ENCODE data around the gene DDX6. TPM values are rescaled to one million over a fixed set of nuclear protein-coding genes. Genes with fewer than 3 reads are reported as not detected.
A peak's percentile ranks its signal among the peaks of the same experiment; 100 is the strongest.

DDX6 gene
- total RNA-seq, 3 donors from 2014 or later (not counting 1 experiment from before 2014, with no cell fraction given) = 350 to 369 (median 364) TPM

DNA sequence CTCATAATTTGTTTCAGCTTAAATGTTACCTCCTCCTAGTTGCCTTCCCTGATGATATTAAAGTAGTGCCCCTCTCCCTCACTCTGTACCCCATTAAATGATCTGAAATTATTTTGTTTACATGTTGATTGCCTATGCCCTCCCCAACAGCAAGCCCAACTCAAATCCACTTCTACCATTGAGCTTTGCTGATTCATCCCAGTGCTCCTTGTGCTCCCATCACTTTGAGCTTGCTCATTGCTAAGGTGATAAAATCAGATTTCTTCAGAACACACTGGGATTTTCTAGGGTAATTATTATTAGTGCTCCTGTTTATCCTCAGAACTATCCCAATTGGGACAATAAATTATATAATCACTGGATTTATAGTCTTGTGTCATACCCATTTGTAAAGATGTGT lies 8.4 kb upstream of the DDX6 start:
- no peaks in the 10 kb centered on the region for H3K36me3 Mint-ChIP-seq
- intact Hi-C loops (cut with micrococcal nuclease) = no loop called here
- peaks cover 0 to 5% of the 10 kb centered on the region in 2 donors for H3K27me3 Mint-ChIP-seq (ENCODE audit: low read depth in 2 of 2)
- Histone ChIP-seq H3K27me3 (ENCODE audit: control insufficient read depth, insufficient read depth, low read length) (no peaks in the 10 kb centered on the region), H3K27ac (ENCODE audit: low read length) (no peak overlapping the region), H3K9me3 (ENCODE audit: control insufficient read depth, insufficient read depth, low read length) (no peaks in the 10 kb centered on the region), H3K36me3 (ENCODE audit: control insufficient read depth, insufficient read depth, low read length) (no peaks in the 10 kb centered on the region), H3K4me3 (ENCODE audit: low read length) (no peak overlapping the region), H3K4me1 (ENCODE audit: control insufficient read depth, insufficient read depth, low read length) (no peaks in the 10 kb centered on the region)
- DNase-seq (no peak), ATAC-seq (no peak)
- TF ChIP-seq, protein P1, sequence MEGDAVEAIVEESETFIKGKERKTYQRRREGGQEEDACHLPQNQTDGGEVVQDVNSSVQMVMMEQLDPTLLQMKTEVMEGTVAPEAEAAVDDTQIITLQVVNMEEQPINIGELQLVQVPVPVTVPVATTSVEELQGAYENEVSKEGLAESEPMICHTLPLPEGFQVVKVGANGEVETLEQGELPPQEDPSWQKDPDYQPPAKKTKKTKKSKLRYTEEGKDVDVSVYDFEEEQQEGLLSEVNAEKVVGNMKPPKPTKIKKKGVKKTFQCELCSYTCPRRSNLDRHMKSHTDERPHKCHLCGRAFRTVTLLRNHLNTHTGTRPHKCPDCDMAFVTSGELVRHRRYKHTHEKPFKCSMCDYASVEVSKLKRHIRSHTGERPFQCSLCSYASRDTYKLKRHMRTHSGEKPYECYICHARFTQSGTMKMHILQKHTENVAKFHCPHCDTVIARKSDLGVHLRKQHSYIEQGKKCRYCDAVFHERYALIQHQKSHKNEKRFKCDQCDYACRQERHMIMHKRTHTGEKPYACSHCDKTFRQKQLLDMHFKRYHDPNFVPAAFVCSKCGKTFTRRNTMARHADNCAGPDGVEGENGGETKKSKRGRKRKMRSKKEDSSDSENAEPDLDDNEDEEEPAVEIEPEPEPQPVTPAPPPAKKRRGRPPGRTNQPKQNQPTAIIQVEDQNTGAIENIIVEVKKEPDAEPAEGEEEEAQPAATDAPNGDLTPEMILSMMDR (IDR thresholded peaks at IDR 0.05) = no peak
- no peaks in the 10 kb centered on the region for H3K4me1 Mint-ChIP-seq
- H3K9me3 Mint-ChIP-seq = no peaks in the 10 kb centered on the region
- no peak overlapping the region for H3K4me3 Mint-ChIP-seq
- H3K27ac Mint-ChIP-seq = no peak overlapping the region

DNA sequence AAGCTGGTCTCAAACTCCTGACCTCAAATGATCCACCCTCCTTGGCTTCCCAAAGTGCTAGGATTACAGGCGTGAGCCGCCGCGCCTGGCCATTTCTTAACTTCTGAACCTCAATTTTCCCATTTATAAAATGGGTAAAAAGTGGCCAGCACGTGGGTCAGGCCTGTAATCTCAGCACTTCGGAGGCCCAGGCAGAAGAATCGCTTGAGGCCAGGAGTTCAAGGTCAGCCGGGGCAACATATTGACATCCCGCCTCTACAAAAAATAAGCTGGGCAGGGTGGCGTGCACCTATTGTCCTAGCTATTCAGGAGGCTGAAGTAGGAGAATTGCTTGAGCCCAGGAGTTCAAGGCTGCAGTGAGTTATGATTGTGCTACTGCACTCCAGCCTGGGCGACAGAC lies 6.5 kb upstream of the DDX6 start:
- Mint-ChIP-seq H3K27ac (no peak overlapping the region), H3K9me3 (no peaks in the 10 kb centered on the region), H3K36me3 (no peaks in the 10 kb centered on the region), H3K4me3 (no peak overlapping the region), H3K4me1 (peaks cover 6 to 7% of the 10 kb centered on the region in 2 donors), H3K27me3 (ENCODE audit: low read depth in 2 of 2) (peaks cover 0 to 3% of the 10 kb centered on the region in 2 donors)
- WGBS (ENCODE audit: insufficient coverage) = 94% methylated on average over 11 of the region's 11 CpGs
- Histone ChIP-seq H3K4me1 (ENCODE audit: control insufficient read depth, insufficient read depth, low read length) (peaks cover 8% of the 10 kb centered on the region), H3K27me3 (ENCODE audit: control insufficient read depth, insufficient read depth, low read length) (no peaks in the 10 kb centered on the region), H3K36me3 (ENCODE audit: control insufficient read depth, insufficient read depth, low read length) (no peaks in the 10 kb centered on the region), H3K27ac (ENCODE audit: low read length) (no peak overlapping the region), H3K9me3 (ENCODE audit: control insufficient read depth, insufficient read depth, low read length) (no peaks in the 10 kb centered on the region), H3K4me3 (ENCODE audit: low read length) (no peak overlapping the region)
- intact Hi-C loops (cut with micrococcal nuclease) = no loop called here
- DNase-seq (no peak), ATAC-seq (no peak)
- TF ChIP-seq, protein P1 (IDR thresholded peaks at IDR 0.05) = no peak

DNA sequence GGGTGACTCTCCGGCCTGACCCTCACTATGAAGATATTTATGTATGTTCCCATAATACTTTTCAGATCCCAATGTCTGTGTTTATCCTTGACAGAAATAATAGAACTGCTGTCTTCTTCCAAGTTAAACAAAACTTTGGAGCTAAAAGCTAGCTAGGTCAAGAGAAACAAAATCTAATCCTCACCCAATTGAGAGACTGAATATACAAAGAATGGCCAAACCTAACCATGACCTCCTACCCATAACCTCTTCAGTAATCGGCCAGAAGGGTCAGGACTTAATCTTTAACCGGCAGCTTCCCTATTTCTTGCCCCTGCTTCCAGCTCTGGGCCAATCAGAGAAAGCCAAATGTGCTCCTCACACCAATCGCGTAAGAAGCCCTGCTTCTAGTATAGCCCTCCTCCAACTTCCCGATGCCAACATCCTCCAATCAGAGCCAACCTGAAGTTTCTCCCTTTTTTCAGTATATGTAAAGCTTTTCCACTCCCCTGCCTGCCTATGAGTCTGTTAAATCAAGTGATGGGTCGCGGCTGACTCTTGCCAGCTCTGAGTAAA lies 1.7 kb upstream of the DDX6 start:
- Mint-ChIP-seq H3K27ac (peak overlapping the region; percentile 99), H3K4me3 (peak overlapping the region; percentile 98), H3K4me1 (peaks cover 24 to 37% of the 10 kb centered on the region in 2 donors), H3K36me3 (no peaks in the 10 kb centered on the region), H3K27me3 (ENCODE audit: low read depth in 2 of 2) (no peaks in the 10 kb centered on the region), H3K9me3 (no peaks in the 10 kb centered on the region)
- no peaks in the 10 kb centered on the region for H3K27me3 ChIP-seq (ENCODE audit: control insufficient read depth, insufficient read depth, low read length)
- peaks cover 32% of the 10 kb centered on the region for H3K4me1 ChIP-seq (ENCODE audit: control insufficient read depth, insufficient read depth, low read length)
- intact Hi-C loops (cut with micrococcal nuclease) = no loop called here
- TF ChIP-seq, protein P1 (IDR thresholded peaks at IDR 0.05) = no peak
- WGBS (ENCODE audit: insufficient coverage) = 0% methylated on average over 7 of the region's 8 CpGs
- H3K36me3 ChIP-seq (ENCODE audit: control insufficient read depth, insufficient read depth, low read length) = peaks cover 1% of the 10 kb centered on the region
- ATAC-seq (peak; percentile 18 to 40 (median 40)), DNase-seq (peak; percentile 31 to 88)
- peak overlapping the region; percentile 97 for H3K27ac ChIP-seq (ENCODE audit: low read length)
- peak overlapping the region; percentile 79 for H3K4me3 ChIP-seq (ENCODE audit: low read length)
- H3K9me3 ChIP-seq (ENCODE audit: control insufficient read depth, insufficient read depth, low read length) = no peaks in the 10 kb centered on the region
